CD14-positive monocyte (primary cell): ENCODE results near the gene HOXD4. TPM values are rescaled to one million over a fixed set of nuclear protein-coding genes. Genes with fewer than 3 reads are reported as not detected.

Experiments used
- DNase-seq, 3 donors: peaks; one replicate each; pipeline ENCODE4 v3.0.0-alpha.2; 2011 to 2022
- H2AFZ ChIP-seq: 2 replicates; pipeline ENCODE4 v1.6.0; 2012; ENCODE audit warnings: mild to moderate bottlenecking, low read depth, low read length, inconsistent platforms; ENCODE audit not compliant: insufficient read depth, poor library complexity, severe bottlenecking
- H3K27ac ChIP-seq, 2 donors: 1 replicate in 1 of 2; 2 replicates in 1 of 2; pipeline ENCODE4 v1.5.1; 2012 to 2013; ENCODE audit warnings: low read length in 2 of 2, control low read depth in 1 of 2, inconsistent platforms in 1 of 2, low read depth in 1 of 2, mild to moderate bottlenecking in 1 of 2
- H3K27me3 ChIP-seq, 2 donors: one replicate each; pipeline versions ENCODE4 v1.6.0 to v1.6.1; 2011 to 2013; ENCODE audit warnings: low read length in 2 of 2; ENCODE audit not compliant: control insufficient read depth in 2 of 2, insufficient read depth in 2 of 2
- H3K36me3 ChIP-seq, 2 donors: replicated peaks in 1 of 2; 1 replicate in 1 of 2; 2 replicates in 1 of 2; pipeline versions ENCODE4 v1.5.1 to v1.6.1; 2012 to 2013; ENCODE audit warnings: low read length in 2 of 2, control low read depth in 1 of 2, inconsistent platforms in 1 of 2, mild to moderate bottlenecking in 1 of 2; ENCODE audit not compliant: insufficient read depth in 2 of 2, control insufficient read depth in 1 of 2
- H3K4me1 ChIP-seq, 2 donors: 1 replicate in 1 of 2; 2 replicates in 1 of 2; pipeline versions ENCODE4 v1.5.1 to v1.6.1; 2012 to 2013; ENCODE audit warnings: low read length in 2 of 2, control low read depth in 1 of 2, inconsistent platforms in 1 of 2, mild to moderate bottlenecking in 1 of 2, moderate library complexity in 1 of 2; ENCODE audit not compliant: insufficient read depth in 2 of 2, control insufficient read depth in 1 of 2
- H3K4me2 ChIP-seq: replicated peaks from 2 replicates; pipeline ENCODE3; 2012; ENCODE audit warnings: low read length, moderate library complexity, mild to moderate bottlenecking; ENCODE audit not compliant: poor library complexity, severe bottlenecking; ENCODE audit errors: extremely low read depth
- H3K4me3 ChIP-seq, 3 experiments: fragments of 200-600 bp in 1 of 3; sonication (generic) in 1 of 3; replicated peaks in 1 of 3; 1 replicate in 2 of 3; 2 replicates in 1 of 3; pipeline ENCODE4 v1.5.1; 2011 to 2013; ENCODE audit warnings: low read length in 3 of 3, mild to moderate bottlenecking in 3 of 3, control low read depth in 2 of 3, low read depth in 2 of 3, inconsistent platforms in 1 of 3, moderate library complexity in 1 of 3
- H3K79me2 ChIP-seq: 2 replicates; pipeline ENCODE4 v1.6.0; 2012; ENCODE audit warnings: mild to moderate bottlenecking, control low read depth, inconsistent platforms, low read length, moderate library complexity; ENCODE audit not compliant: insufficient read depth
- H3K9ac ChIP-seq: 2 replicates; pipeline ENCODE4 v1.6.0; 2017; ENCODE audit warnings: low read length, mild to moderate bottlenecking; ENCODE audit not compliant: insufficient read depth, poor library complexity, severe bottlenecking
- H3K9me3 ChIP-seq, 2 donors: replicated peaks in 1 of 2; 1 replicate in 1 of 2; 2 replicates in 1 of 2; pipeline versions ENCODE4 v1.5.1 to v1.6.1; 2012 to 2013; ENCODE audit warnings: low read length in 2 of 2, control low read depth in 1 of 2; ENCODE audit not compliant: control insufficient read depth in 1 of 2, insufficient read depth in 1 of 2
- H4K20me1 ChIP-seq: 2 replicates; pipeline ENCODE4 v1.6.0; 2012; ENCODE audit warnings: mild to moderate bottlenecking, low read length, control low read depth, moderate library complexity; ENCODE audit not compliant: insufficient read depth
- H3K27ac Mint-ChIP-seq, 7 donors: one replicate each; pipeline ENCODE4 v1.8.0; 2020; ENCODE audit warnings: mild to moderate bottlenecking in 7 of 7, mixed read lengths in 7 of 7, moderate library complexity in 6 of 7, inconsistent platforms in 2 of 7
- H3K27me3 Mint-ChIP-seq, 3 donors: one replicate each; pipeline ENCODE4 v1.8.0; 2021 to 2022; ENCODE audit warnings: low read depth in 3 of 3, mild to moderate bottlenecking in 3 of 3, mixed read lengths in 3 of 3, moderate library complexity in 3 of 3, inconsistent platforms in 1 of 3
- H3K36me3 Mint-ChIP-seq, 2 donors: one replicate each; pipeline ENCODE4 v1.8.0; 2020; ENCODE audit warnings: mixed read lengths in 2 of 2, inconsistent platforms in 1 of 2, mild to moderate bottlenecking in 1 of 2
- H3K4me1 Mint-ChIP-seq: one replicate; pipeline ENCODE4 v1.8.0; 2020; ENCODE audit warnings: mild to moderate bottlenecking, mixed read lengths
- H3K4me3 Mint-ChIP-seq, 2 donors: one replicate each; pipeline ENCODE4 v1.8.0; 2020; ENCODE audit warnings: mild to moderate bottlenecking in 2 of 2, mixed read lengths in 2 of 2, moderate library complexity in 1 of 2
- H3K9me3 Mint-ChIP-seq, 7 donors: one replicate each; pipeline ENCODE4 v1.8.0; 2020 to 2022; ENCODE audit warnings: mixed read lengths in 7 of 7, mild to moderate bottlenecking in 6 of 7, moderate library complexity in 6 of 7, inconsistent platforms in 2 of 7
- CTCF ChIP-seq: fragments of 200-600 bp; IDR thresholded peaks from one replicate; pipeline ENCODE4 v1.8.0; 2022; ENCODE audit warnings: antibody characterized with exemption, mild to moderate bottlenecking
- WGBS: methylation state at CpG from one replicate; pipeline ENCODE4 v1.1.5; 2013; ENCODE audit warnings: missing lambda C conversion rate; ENCODE audit not compliant: insufficient coverage; 5-methylcytosine and 5-hydroxymethylcytosine counted together
- intact Hi-C, 2 donors: fragments of 100-400 bp; cut with micrococcal nuclease; formaldehyde crosslinking; loops; one replicate each; pipeline versions ENCODE4 v1.15.0 to v1.15.1; 2023
- polyA plus RNA-seq, 3 donors: library from polyadenylated mRNA; depleted of rRNA in 1 of 3; unstranded in 2 of 3; stranded (reverse) in 1 of 3; fragments of 300-500 nt in 2 of 3; fragments of >200 nt in 1 of 3; fragmentation: Illumina TruSeq in 2 of 3; gene quantifications; 1 replicate in 2 of 3; 2 replicates in 1 of 3; pipeline ENCODE4 v1.2.3, GENCODE V29; 2012 to 2021

The HOXD4 gene
- polyA plus RNA-seq, 3 donors: not detected

GRCh38 chr2:176114120-176114929 lies 37.0 kb upstream of the HOXD4 start:
- Histone ChIP-seq H3K36me3 (no peaks in the 10 kb centered on the region), H3K9ac (no peak overlapping the region), H3K27me3 (peaks cover 96 to 100% of the 10 kb centered on the region in 2 donors), H3K79me2 (no peaks in the 10 kb centered on the region), H3K4me3 (no peak overlapping the region), H3K27ac (no peak overlapping the region), H3K9me3 (peaks cover 13 to 78% of the 10 kb centered on the region in 2 donors), H3K4me2 (no peak overlapping the region), H3K4me1 (no peaks in the 10 kb centered on the region), H2AFZ (no peak overlapping the region), H4K20me1 (no peaks in the 10 kb centered on the region)
- intact Hi-C loops: loop anchor here in 1 of 2 donors (5.0 kb wide), 1 partner anchor 37 kb away; no protein-coding TSS in a partner anchor
- DNase-seq: no peak
- Mint-ChIP-seq H3K27ac (no peak overlapping the region), H3K27me3 (peaks cover 99% of the 10 kb centered on the region in 3 donors), H3K4me1 (peaks cover 13% of the 10 kb centered on the region), H3K9me3 (peaks cover 4 to 57% (median 32%) of the 10 kb centered on the region in 7 donors), H3K36me3 (peaks cover 2 to 12% of the 10 kb centered on the region in 2 donors), H3K4me3 (peak overlapping the region in 1 of 2 donors; percentile 73)
- TF ChIP-seq CTCF: no peak
- 12% methylated on average over 18 of the region's 26 CpGs for WGBS

- H3K79me2 ChIP-seq: no peaks in the 10 kb centered on the region
- 3% methylated on average over 9 of the region's 16 CpGs for WGBS
- peaks cover 96 to 100% of the 10 kb centered on the region in 2 donors for H3K27me3 ChIP-seq
- H3K9ac ChIP-seq: no peak overlapping the region
- no peaks in the 10 kb centered on the region for H4K20me1 ChIP-seq
- no peak for TF ChIP-seq CTCF
- H3K4me2 ChIP-seq: no peak overlapping the region
- no peak overlapping the region for H3K4me3 ChIP-seq
- peak overlapping the region in 1 of 2 donors; percentile 80 for H3K4me3 Mint-ChIP-seq
- no peak for DNase-seq
- no peak overlapping the region for H3K27ac ChIP-seq
- peaks cover 4 to 51% (median 31%) of the 10 kb centered on the region in 7 donors for H3K9me3 Mint-ChIP-seq
- intact Hi-C loops: loop anchor here in 1 of 2 donors (5.0 kb wide), 1 partner anchor 38 kb away; no protein-coding TSS in a partner anchor
- H3K4me1 Mint-ChIP-seq: peaks cover 13% of the 10 kb centered on the region
- H3K36me3 Mint-ChIP-seq: peaks cover 2 to 11% of the 10 kb centered on the region in 2 donors
- H2AFZ ChIP-seq: no peak overlapping the region
- peaks cover 13 to 75% of the 10 kb centered on the region in 2 donors for H3K9me3 ChIP-seq
- H3K4me1 ChIP-seq: no peaks in the 10 kb centered on the region
- no peak overlapping the region for H3K27ac Mint-ChIP-seq
- H3K36me3 ChIP-seq: no peaks in the 10 kb centered on the region
- peaks cover 95 to 99% (median 97%) of the 10 kb centered on the region in 3 donors for H3K27me3 Mint-ChIP-seq
Measured at GRCh38 chr2:176114930-176115625, 36.3 kb upstream of the HOXD4 start.
